ENCODE data around the gene CTNNA3.

- no peak for TF ChIP-seq CTCF (conservative IDR thresholded peaks at IDR 0.05; ENCODE audit: low read length)
- no peak for TF ChIP-seq EZH2phosphoT487 (IDR thresholded peaks at IDR 0.05; ENCODE audit: borderline replicate concordance)
These were observed 884.8 kb downstream of the CTNNA3 start for GRCh38 chr10:66811211-66811610.
